Lower leg skin (tissue), 3 donors: ENCODE results near the gene VRK2.

ENCODE experiments used
- CTCF ChIP-seq, 3 donors: fragments of 450-650 bp; IDR thresholded peaks; one replicate each; pipeline ENCODE4 v1.5.1; 2016; ENCODE audit warnings: antibody characterized with exemption in 3 of 3, mild to moderate bottlenecking in 3 of 3, moderate library complexity in 2 of 3
- POLR2A ChIP-seq, 2 donors: fragments of 450-650 bp; IDR thresholded peaks; one replicate each; pipeline ENCODE4 v1.6.1; 2016 to 2017; ENCODE audit warnings: antibody characterized with exemption in 2 of 2, mild to moderate bottlenecking in 1 of 2, moderate library complexity in 1 of 2

DNA sequence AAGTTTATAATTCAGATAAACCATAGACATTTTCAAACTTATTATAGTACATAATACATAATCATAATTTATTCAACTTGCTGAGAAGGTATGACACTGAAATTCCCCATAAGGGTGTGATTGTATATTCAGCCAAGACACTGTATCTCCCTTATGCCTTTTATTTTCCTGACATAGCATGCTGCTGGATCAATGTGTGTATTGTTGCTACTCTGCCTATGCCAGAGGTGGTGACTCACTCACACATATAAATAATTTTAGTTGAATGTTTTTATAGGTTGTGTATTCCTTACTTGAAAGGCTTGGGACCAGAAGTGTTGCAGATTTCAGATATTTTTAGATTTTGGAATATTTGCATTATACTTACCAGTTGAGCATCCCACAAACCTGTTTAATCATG, 86.8 kb downstream of the VRK2 start:
- TF ChIP-seq CTCF (IDR thresholded peaks at IDR 0.05) (no peak), POLR2A (IDR thresholded peaks at IDR 0.05) (no peak)
